ENCODE data around the gene KIAA0513. TPM values are rescaled to one million over a fixed set of nuclear protein-coding genes. Genes with fewer than 3 reads are reported as not detected.

KIAA0513 gene
- total RNA-seq, 4 donors from 2014 or later, result 8.2 to 22.4 (median 21.4) TPM

DNA sequence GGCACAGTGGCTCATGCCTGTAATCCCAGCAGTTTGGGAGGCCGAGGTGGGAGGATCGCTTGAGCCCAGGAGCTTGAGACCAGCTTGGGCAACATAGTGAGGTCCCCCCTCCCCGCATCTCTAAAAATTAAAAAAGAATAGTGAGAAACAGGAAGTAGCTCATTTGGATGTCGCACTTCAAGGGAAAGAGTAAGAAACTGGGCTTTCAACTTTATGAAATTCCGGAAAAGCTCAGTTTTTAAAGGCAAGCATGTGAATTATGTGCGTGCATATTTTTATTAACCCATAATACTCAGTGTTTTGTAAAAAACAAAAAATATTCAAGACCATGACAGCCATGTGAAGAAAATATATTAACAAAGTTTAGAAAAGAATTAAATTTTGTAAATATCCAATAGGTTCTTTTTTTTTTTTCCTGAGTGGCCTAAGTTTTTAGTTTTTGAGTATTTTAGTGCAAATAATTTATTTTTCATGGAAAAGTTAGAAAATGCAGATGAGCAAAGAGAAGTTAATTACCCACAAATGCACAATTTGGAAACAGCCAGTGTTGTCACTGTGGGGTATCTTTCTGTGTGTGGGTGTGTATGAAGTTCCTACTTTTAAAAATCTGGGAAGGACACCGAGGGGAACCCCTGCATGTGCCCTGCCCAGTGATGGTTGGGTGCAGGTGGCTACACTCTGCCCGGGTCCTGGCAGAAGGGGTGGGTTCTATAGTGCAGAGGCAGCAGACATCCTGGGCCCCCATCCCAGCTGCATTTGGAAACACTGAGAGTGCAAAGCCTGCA is 44.7 kb downstream of the KIAA0513 start:
- no peak for ATAC-seq
- TF ChIP-seq POLR2A (IDR thresholded peaks at IDR 0.05), result no peak
- TF ChIP-seq, protein P1, sequence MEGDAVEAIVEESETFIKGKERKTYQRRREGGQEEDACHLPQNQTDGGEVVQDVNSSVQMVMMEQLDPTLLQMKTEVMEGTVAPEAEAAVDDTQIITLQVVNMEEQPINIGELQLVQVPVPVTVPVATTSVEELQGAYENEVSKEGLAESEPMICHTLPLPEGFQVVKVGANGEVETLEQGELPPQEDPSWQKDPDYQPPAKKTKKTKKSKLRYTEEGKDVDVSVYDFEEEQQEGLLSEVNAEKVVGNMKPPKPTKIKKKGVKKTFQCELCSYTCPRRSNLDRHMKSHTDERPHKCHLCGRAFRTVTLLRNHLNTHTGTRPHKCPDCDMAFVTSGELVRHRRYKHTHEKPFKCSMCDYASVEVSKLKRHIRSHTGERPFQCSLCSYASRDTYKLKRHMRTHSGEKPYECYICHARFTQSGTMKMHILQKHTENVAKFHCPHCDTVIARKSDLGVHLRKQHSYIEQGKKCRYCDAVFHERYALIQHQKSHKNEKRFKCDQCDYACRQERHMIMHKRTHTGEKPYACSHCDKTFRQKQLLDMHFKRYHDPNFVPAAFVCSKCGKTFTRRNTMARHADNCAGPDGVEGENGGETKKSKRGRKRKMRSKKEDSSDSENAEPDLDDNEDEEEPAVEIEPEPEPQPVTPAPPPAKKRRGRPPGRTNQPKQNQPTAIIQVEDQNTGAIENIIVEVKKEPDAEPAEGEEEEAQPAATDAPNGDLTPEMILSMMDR (IDR thresholded peaks at IDR 0.05 in 4 of 5, conservative IDR thresholded peaks at IDR 0.05 in 1 of 5), result no peak
- Histone ChIP-seq H3K27me3 (no peaks in the 10 kb centered on the region), H3K27ac (no peak overlapping the region), H3K36me3 (peaks cover 0 to 8% of the 10 kb centered on the region in 2 donors), H3K9me3 (no peaks in the 10 kb centered on the region), H3K4me3 (no peak overlapping the region), H3K4me1 (peaks cover 4 to 5% of the 10 kb centered on the region in 2 donors)
- no peak for DNase-seq
- in situ Hi-C loops (cut with MboI; ENCODE audit: low sequenced_read_pairs in 4 of 4), result no loop called here
- intact Hi-C loops (cut with DNase I; ENCODE audit: low total_unique reads), result no loop called here

DNA sequence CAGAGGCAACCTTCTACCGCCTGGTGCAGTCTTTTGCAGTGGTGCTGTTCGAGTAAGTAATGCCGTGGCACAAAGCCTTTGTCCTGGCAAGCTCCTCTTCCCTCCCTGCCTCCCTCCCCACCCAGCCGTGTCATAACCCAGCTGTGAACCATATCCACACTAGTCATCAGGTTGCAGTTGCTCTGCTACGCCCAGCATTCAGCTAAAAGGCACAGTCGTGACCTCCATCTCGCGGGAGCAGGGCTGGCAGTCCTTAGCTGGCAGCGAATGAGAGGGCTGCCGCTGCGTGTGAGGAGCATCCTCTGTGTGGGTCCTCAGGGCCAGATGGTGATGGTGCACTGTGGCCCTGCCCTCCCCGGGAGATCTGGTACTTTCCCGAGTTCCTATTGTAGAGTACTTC is 45.4 kb downstream of the KIAA0513 start:
- peak overlapping the region in 1 of 4 donors; percentile 29 for H3K27ac ChIP-seq
- intact Hi-C loops (cut with DNase I; ENCODE audit: low total_unique reads), result no loop called here
- no peaks in the 10 kb centered on the region for H3K9me3 ChIP-seq
- in situ Hi-C loops (cut with MboI; ENCODE audit: low sequenced_read_pairs in 4 of 4), result no loop called here
- no peaks in the 10 kb centered on the region for H3K27me3 ChIP-seq
- TF ChIP-seq POLR2A (IDR thresholded peaks at IDR 0.05), result no peak
- TF ChIP-seq, protein P1 (IDR thresholded peaks at IDR 0.05 in 4 of 5, conservative IDR thresholded peaks at IDR 0.05 in 1 of 5), result no peak
- ATAC-seq (peak; percentile 98 to 99), DNase-seq (peak; percentile 72 to 84)
- peaks cover 4 to 5% of the 10 kb centered on the region in 2 donors for H3K4me1 ChIP-seq
- peaks cover 0 to 4% of the 10 kb centered on the region in 2 donors for H3K36me3 ChIP-seq
- no peak overlapping the region for H3K4me3 ChIP-seq

DNA sequence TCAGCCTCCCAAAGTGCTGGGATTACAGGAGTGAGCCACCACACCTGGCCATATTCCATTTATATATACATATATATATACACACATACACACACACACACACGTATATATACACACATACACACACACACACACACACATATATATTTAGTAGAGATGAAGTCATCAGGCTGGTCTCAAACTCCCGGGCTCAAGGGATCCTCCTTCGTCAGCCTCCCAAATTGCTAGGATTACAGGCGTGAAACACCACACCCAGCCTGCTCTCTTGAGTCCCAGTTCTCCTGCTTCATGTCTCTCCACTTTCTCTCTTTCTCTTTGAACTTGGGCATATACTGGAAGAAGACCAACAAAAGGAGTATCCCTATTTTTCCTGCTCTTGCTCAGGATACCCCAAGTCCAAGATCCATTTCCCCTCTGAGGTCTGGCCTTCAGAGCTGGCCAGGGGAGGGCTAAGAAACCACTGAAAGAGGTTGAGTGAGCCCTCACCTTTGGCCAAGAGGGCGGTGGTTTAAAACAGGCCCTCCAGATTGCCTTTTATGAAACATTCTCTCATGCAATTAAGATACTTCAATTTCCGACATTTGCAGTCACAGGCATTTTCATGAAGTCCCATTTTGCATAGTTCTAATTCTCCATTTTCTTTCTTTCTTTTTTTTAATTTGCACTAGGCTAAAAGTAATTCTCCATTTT is 46.8 kb downstream of the KIAA0513 start:
- Histone ChIP-seq H3K9me3 (no peaks in the 10 kb centered on the region), H3K4me1 (peaks cover 4 to 5% of the 10 kb centered on the region in 2 donors), H3K36me3 (peaks cover 0 to 19% of the 10 kb centered on the region in 2 donors), H3K27me3 (no peaks in the 10 kb centered on the region), H3K27ac (no peak overlapping the region), H3K4me3 (no peak overlapping the region)
- in situ Hi-C loops (cut with MboI; ENCODE audit: low sequenced_read_pairs in 4 of 4) (no loop called here), intact Hi-C loops (cut with DNase I; ENCODE audit: low total_unique reads) (no loop called here)
- no peak for DNase-seq
- ATAC-seq, result no peak
- TF ChIP-seq POLR2A (IDR thresholded peaks at IDR 0.05), result no peak
- TF ChIP-seq, protein P1 (IDR thresholded peaks at IDR 0.05 in 4 of 5, conservative IDR thresholded peaks at IDR 0.05 in 1 of 5), result no peak

DNA sequence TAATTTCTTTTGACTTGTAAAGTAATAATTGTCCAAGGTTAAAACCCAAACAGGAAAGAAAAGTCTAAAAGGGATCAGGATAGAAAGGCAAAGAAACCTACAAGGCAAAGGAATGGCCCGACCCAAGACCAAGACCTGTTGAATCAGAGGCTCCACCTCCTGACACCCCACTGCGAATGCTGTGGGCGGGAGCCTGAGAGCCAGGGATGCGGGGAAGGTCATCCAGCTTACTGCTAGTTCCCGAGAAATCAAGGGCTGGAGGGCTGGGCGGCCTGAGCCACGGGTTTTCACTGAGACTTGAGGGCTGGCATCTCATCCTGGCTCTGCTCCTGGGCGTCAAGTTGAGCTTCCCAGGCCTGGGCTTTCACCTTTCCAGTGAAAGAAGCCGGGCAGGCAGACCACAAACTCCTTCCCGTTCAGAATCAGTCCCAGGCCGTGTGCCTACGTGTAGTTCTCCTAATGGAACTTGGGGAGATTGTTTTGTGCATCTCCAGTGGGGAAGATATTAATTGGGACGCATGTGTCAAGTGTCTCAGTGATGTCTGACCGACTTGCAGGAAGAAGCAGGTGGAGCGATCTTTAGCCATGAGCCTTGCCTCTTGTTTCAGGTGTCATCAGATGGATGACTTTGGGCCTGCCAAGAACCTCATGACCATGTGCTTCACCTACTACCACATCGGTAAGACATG is 47.8 kb downstream of the KIAA0513 start:
- intact Hi-C loops (cut with DNase I; ENCODE audit: low total_unique reads) (no loop called here), in situ Hi-C loops (cut with MboI; ENCODE audit: low sequenced_read_pairs in 4 of 4) (no loop called here)
- H3K36me3 ChIP-seq, result peaks cover 0 to 21% of the 10 kb centered on the region in 2 donors
- H3K9me3 ChIP-seq, result no peaks in the 10 kb centered on the region
- no peaks in the 10 kb centered on the region for H3K27me3 ChIP-seq
- TF ChIP-seq POLR2A (IDR thresholded peaks at IDR 0.05), result no peak
- TF ChIP-seq, protein P1 (IDR thresholded peaks at IDR 0.05 in 4 of 5, conservative IDR thresholded peaks at IDR 0.05 in 1 of 5), result no peak
- ATAC-seq (no peak), DNase-seq (no peak)
- peaks cover 4 to 5% of the 10 kb centered on the region in 2 donors for H3K4me1 ChIP-seq
- no peak overlapping the region for H3K27ac ChIP-seq
- H3K4me3 ChIP-seq, result no peak overlapping the region

Data from gastrocnemius medialis (tissue), 4 donors.